Measurements from ENCODE around the gene KIAA1217. TPM values are rescaled to one million over a fixed set of nuclear protein-coding genes. Genes with fewer than 3 reads are reported as not detected.

The KIAA1217 gene
- total and polyA plus RNA-seq, 2 of the 8 experiments (the other 6 are each of a cell fraction or from before 2014, with no cell fraction given): 4.5 to 15.6 TPM

DNA sequence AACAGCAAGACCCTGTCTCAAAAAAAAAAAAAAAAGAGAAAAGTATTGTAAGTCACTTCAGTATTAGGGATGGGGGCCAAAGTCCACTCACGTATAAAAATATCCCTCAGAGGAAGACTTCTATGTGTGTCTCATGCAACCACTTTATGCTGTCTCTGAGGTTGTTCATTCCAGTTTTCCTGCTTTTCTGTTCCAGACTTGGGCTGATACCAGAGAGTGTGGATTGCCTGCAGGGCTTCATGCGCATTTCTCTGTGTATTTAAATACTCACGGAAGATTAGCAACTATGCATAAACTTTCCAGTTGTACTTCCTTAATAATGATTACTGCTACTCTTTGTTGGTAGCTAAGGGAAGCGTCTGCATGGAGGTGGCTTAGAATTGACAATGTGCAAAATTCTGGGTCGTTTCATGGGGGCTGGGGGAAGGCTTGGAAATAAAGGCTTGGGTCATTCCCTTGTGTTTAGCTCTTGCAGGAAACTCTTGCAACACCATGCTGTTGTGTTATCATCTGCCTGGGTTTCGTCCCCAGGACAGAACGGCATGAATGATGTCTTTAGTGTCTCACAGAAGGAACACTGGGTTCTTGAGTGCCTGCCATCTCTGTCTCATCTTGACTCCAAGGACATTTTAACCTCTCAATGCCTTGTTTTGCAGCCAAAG, 54.1 kb downstream of the KIAA1217 start:
- POLR2A ChIA-PET (ENCODE audit: partially characterized antibody): interaction anchor here (0.9 kb wide), 1 partner anchor 11 kb away, joined by 5 read pairs; no protein-coding TSS in a partner anchor

More for the DNA sequence above, 54.1 kb downstream of the KIAA1217 start:
- Histone ChIP-seq H3K4ac (replicated peaks; ENCODE audit: insufficient read length, low read depth, low read length) (no peak overlapping the region), H3K27ac (ENCODE audit: low read depth, low read length) (no peak overlapping the region), H2AFZ (ENCODE audit: low read length) (no peak overlapping the region), H4K20me1 (replicated peaks in 1 of 2; ENCODE audit: control insufficient read depth in 1 of 2, insufficient read depth in 2 of 2, low read length in 2 of 2) (no peaks in the 10 kb centered on the region), H2BK20ac (ENCODE audit: low read length) (no peak overlapping the region), H2BK5ac (ENCODE audit: low read depth, low read length) (no peak overlapping the region), H3K4me1 (replicated peaks in 1 of 4; ENCODE audit: control insufficient read depth in 3 of 4, insufficient read depth in 4 of 4, low read length in 3 of 4) (peaks cover 0 to 5% (median 2%) of the 10 kb centered on the region in 4 experiments; a peak in 3 of 7 replicates), H3K79me1 (ENCODE audit: low read depth, low read length) (0 out of 2 replicates have a peak, but pooled peaks cover 2% of the 10 kb centered on the region), H2AK5ac (ENCODE audit: low read depth, low read length) (no peak overlapping the region), H3K56ac (replicated peaks; ENCODE audit: insufficient read length, low read depth, low read length) (no peak overlapping the region), H3K79me2 (ENCODE audit: control insufficient read depth in 1 of 2, insufficient read depth in 2 of 2, low read length in 2 of 2) (0 out of 4 replicates have a peak, but pooled peaks cover 0 to 2% of the 10 kb centered on the region in 2 experiments), H3K36me3 (ENCODE audit: control insufficient read depth in 2 of 4, insufficient read depth in 4 of 4, low read length in 3 of 4) (no peaks in the 10 kb centered on the region), H4K8ac (ENCODE audit: extremely low read depth, insufficient read depth, low read length) (no peak overlapping the region), H3K27me3 (replicated peaks in 1 of 4; ENCODE audit: control insufficient read depth in 3 of 4, extremely low read depth in 1 of 4, insufficient read depth in 3 of 4, low read length in 3 of 4) (no peaks in the 10 kb centered on the region), H3K4me2 (ENCODE audit: insufficient read depth in 1 of 2, low read depth in 2 of 2, low read length in 2 of 2) (no peak overlapping the region), H3K9ac (replicated peaks in 1 of 4; ENCODE audit: extremely low read depth in 1 of 4, low read depth in 3 of 4, low read length in 3 of 4) (no peak overlapping the region), H4K5ac (ENCODE audit: insufficient read length, low read depth, low read length) (no peak overlapping the region), H3K23me2 (ENCODE audit: low read depth, low read length) (no peaks in the 10 kb centered on the region), H4K91ac (replicated peaks; ENCODE audit: insufficient read length, low read length) (no peak overlapping the region), H3K4me3 (ENCODE audit: extremely low read depth in 1 of 4, insufficient read depth in 2 of 4, low read depth in 3 of 4, low read length in 4 of 4) (no peak overlapping the region), H2BK12ac (ENCODE audit: low read depth, low read length) (no peak overlapping the region), H2BK15ac (ENCODE audit: low read length) (no peak overlapping the region), H3K23ac (ENCODE audit: insufficient read length) (no peak overlapping the region), H3K9me3 (ENCODE audit: insufficient read depth in 2 of 2, low read depth in 1 of 2, low read length in 1 of 2) (no peaks in the 10 kb centered on the region), H3K14ac (ENCODE audit: insufficient read length) (no peak overlapping the region), H3K18ac (ENCODE audit: extremely low read depth, low read length) (no peak overlapping the region), H2BK120ac (replicated peaks; ENCODE audit: low read depth, low read length) (no peak overlapping the region)
- no peak for TF ChIP-seq RFX5 (IDR thresholded peaks at IDR 0.05; ENCODE audit: borderline replicate concordance, low read depth, low read length)
- 0 out of 2 replicates have a peak, but pooled peaks have one; percentile 47 for TF ChIP-seq POU5F1 (IDR thresholded peaks at IDR 0.05; ENCODE audit: low read depth, low read length)
- TF ChIP-seq POLR2A (IDR thresholded peaks at IDR 0.05; ENCODE audit: control extremely low read depth in 1 of 2, low read depth in 2 of 2, low read length in 2 of 2): no peak
- TF ChIP-seq TAF7 (optimal IDR thresholded peaks at IDR 0.05; ENCODE audit: borderline replicate concordance, low read depth, low read length): no peak
- TF ChIP-seq CBX8 (IDR thresholded peaks at IDR 0.05; ENCODE audit: borderline replicate concordance, low read depth, low read length): no peak
- no peak for TF ChIP-seq TEAD4 (IDR thresholded peaks at IDR 0.05; ENCODE audit: low read depth, low read length)
- TF ChIP-seq YY1 (IDR thresholded peaks at IDR 0.05; ENCODE audit: low read depth, low read length): no peak
- 88% methylated on average over 7 of the region's 7 CpGs; no CpG with 5 or more reads in 1 of the 2 experiments for WGBS, 2 experiments (ENCODE audit: extremely low coverage in 1 of 2, insufficient coverage in 1 of 2, insufficient read length in 1 of 2, insufficient replicate concordance in 2 of 2, low coverage in 1 of 2, low lambda C conversion rate in 2 of 2, missing lambda C conversion rate in 1 of 2)
- no peak for FAIRE-seq
- CTCF ChIA-PET (ENCODE audit: partially characterized antibody): interaction anchor here (0.6 to 0.7 kb wide), 2 partner anchors 22 to 1610 kb away, joined by 3 to 5 read pairs; no protein-coding TSS in a partner anchor
- no peak for DNase-seq (ENCODE audit: low read depth in 1 of 2, low spot score in 2 of 2)

Measured in H1 (cell line).